B cell (primary cell): ENCODE results near the gene VWA8. TPM values are rescaled to one million over a fixed set of nuclear protein-coding genes. Genes with fewer than 3 reads are reported as not detected.

Source experiments
- ATAC-seq: fragments of 200-7000 bp; cut with Tn5 transposase; one replicate; pipeline ENCODE4 v1.10.0; 2021; ENCODE audit warnings: low read depth, mild to moderate bottlenecking, moderate number of reproducible peaks, moderate library complexity
- CTCF ChIA-PET: fragments of 350-600 bp; sonication (Branson Sonifier 250); formaldehyde crosslinking; loops from one replicate; lab custom pipeline; 2021; ENCODE audit warnings: antibody characterized with exemption, inconsistent platforms; lab: Charles Lee
- POLR2A ChIA-PET: fragments of 350-600 bp; sonication (Branson Sonifier 250); formaldehyde crosslinking; loops from one replicate; lab custom pipeline; 2021; ENCODE audit warnings: antibody characterized with exemption; lab: Charles Lee
- DNase-seq: peaks from one replicate; pipeline ENCODE4 v3.0.0; 2013
- H2AFZ ChIP-seq: 2 replicates; pipeline ENCODE4 v1.6.1; 2012; ENCODE audit warnings: mild to moderate bottlenecking, low read depth, low read length; ENCODE audit not compliant: insufficient read depth, poor library complexity, severe bottlenecking
- H3K27ac ChIP-seq, 2 donors: 1 replicate in 1 of 2; 2 replicates in 1 of 2; pipeline ENCODE4 v1.5.1; 2012 to 2013; ENCODE audit warnings: low read length in 2 of 2, mild to moderate bottlenecking in 2 of 2, moderate library complexity in 1 of 2
- H3K27me3 ChIP-seq, 4 experiments: fragments of 200-600 bp in 1 of 4; sonication (generic) in 1 of 4; replicated peaks in 1 of 4; 1 replicate in 2 of 4; 2 replicates in 2 of 4; pipeline versions ENCODE4 v1.6.1 to v1.7.0; 2013 to 2016; ENCODE audit warnings: low read length in 3 of 4, mild to moderate bottlenecking in 2 of 4, mixed read lengths in 1 of 4, moderate library complexity in 1 of 4; ENCODE audit not compliant: insufficient read depth in 4 of 4, control insufficient read depth in 3 of 4; ENCODE audit errors: control extremely low read depth in 1 of 4
- H3K36me3 ChIP-seq, 2 experiments: replicated peaks in 1 of 2; 1 replicate in 1 of 2; 2 replicates in 1 of 2; pipeline versions ENCODE4 v1.6.1 to v1.7.1; 2013; ENCODE audit warnings: low read length in 1 of 2; ENCODE audit not compliant: insufficient read depth in 2 of 2, control insufficient read depth in 1 of 2; ENCODE audit errors: control extremely low read depth in 1 of 2, extremely low read depth in 1 of 2
- H3K4me1 ChIP-seq, 2 donors: fragments of 200-600 bp in 1 of 2; sonication (generic) in 1 of 2; 1 replicate in 1 of 2; 2 replicates in 1 of 2; pipeline versions ENCODE4 v1.5.1 to v1.6.1; 2013 to 2017; ENCODE audit warnings: low read length in 2 of 2; ENCODE audit not compliant: control insufficient read depth in 2 of 2, insufficient read depth in 2 of 2
- H3K4me2 ChIP-seq: replicated peaks from 2 replicates; pipeline ENCODE3; 2012; ENCODE audit warnings: mild to moderate bottlenecking, low read depth, low read length; ENCODE audit not compliant: poor library complexity, severe bottlenecking
- H3K4me3 ChIP-seq, 5 experiments: fragments of 200-600 bp in 1 of 5; sonication (generic) in 1 of 5; 1 replicate in 3 of 5; 2 replicates in 2 of 5; pipeline versions ENCODE4 v1.5.1 to v1.7.0; 2011 to 2016; ENCODE audit warnings: low read length in 4 of 5, mild to moderate bottlenecking in 4 of 5, low read depth in 2 of 5, control low read depth in 1 of 5, moderate library complexity in 1 of 5; ENCODE audit not compliant: insufficient read depth in 1 of 5; ENCODE audit errors: control extremely low read depth in 1 of 5, extremely low read depth in 1 of 5
- H3K79me2 ChIP-seq: fragments of 200-600 bp; sonication (generic); one replicate; pipeline ENCODE4 v1.6.0; 2016; ENCODE audit warnings: low read length; ENCODE audit not compliant: control insufficient read depth, insufficient read depth
- H3K9ac ChIP-seq: fragments of 200-600 bp; sonication (generic); 2 replicates; pipeline ENCODE4 v1.6.1; 2017; ENCODE audit warnings: mild to moderate bottlenecking, low read length, moderate library complexity
- H3K9me3 ChIP-seq, 3 donors: one replicate each; pipeline versions ENCODE4 v1.6.1 to v1.7.1; 2013; ENCODE audit warnings: low read length in 2 of 3; ENCODE audit not compliant: control insufficient read depth in 2 of 3, insufficient read depth in 1 of 3; ENCODE audit errors: control extremely low read depth in 1 of 3
- H4K20me1 ChIP-seq: 2 replicates; pipeline ENCODE4 v1.6.0; 2012; ENCODE audit warnings: mild to moderate bottlenecking, low read length; ENCODE audit not compliant: insufficient read depth, control insufficient read depth, poor library complexity, severe bottlenecking
- H3K27ac Mint-ChIP-seq: one replicate; pipeline ENCODE4 v1.8.0; 2021; ENCODE audit warnings: mixed read lengths
- H3K27me3 Mint-ChIP-seq: one replicate; pipeline ENCODE4 v1.8.0; 2021; ENCODE audit warnings: mixed read lengths
- H3K4me1 Mint-ChIP-seq: one replicate; pipeline ENCODE4 v1.8.0; 2021; ENCODE audit warnings: mixed read lengths
- H3K4me3 Mint-ChIP-seq: one replicate; pipeline ENCODE4 v1.8.0; 2021; ENCODE audit warnings: mixed read lengths
- H3K9me3 Mint-ChIP-seq: one replicate; pipeline ENCODE4 v1.8.0; 2022; ENCODE audit warnings: mixed read lengths; ENCODE audit not compliant: insufficient read depth
- EZH2 ChIP-seq: IDR thresholded peaks from 2 replicates; pipeline ENCODE4 v1.6.1; 2012; ENCODE audit warnings: borderline replicate concordance, low read depth, mild to moderate bottlenecking, moderate library complexity, low read length; ENCODE audit not compliant: insufficient read depth, poor library complexity, severe bottlenecking
- WGBS: methylation state at CpG from one replicate; pipeline ENCODE4 v1.1.5; 2013; ENCODE audit warnings: missing lambda C conversion rate; ENCODE audit not compliant: insufficient coverage; 5-methylcytosine and 5-hydroxymethylcytosine counted together
- intact Hi-C: fragments of 100-400 bp; cut with micrococcal nuclease; formaldehyde crosslinking; loops from one replicate; pipeline ENCODE4 v1.10.0; 2022
- polyA plus RNA-seq: library from polyadenylated mRNA; depleted of rRNA; stranded (reverse); fragments of >200 nt; gene quantifications from 2 replicates; pipeline ENCODE4 v1.2.3, GENCODE V29; 2012
- total RNA-seq, 2 donors: library from RNA; stranded (reverse); fragments of 120-200 nt in 1 of 2; gene quantifications; 1 replicate in 1 of 2; 2 replicates in 1 of 2; pipeline versions ENCODE4 v1.2.3 to v1.2.4, GENCODE V29; 2013 to 2022
- TF ChIP-seq, protein P1 (sequence below): fragments of 200-600 bp; IDR thresholded peaks from one replicate; pipeline ENCODE4 v1.8.0; 2022; ENCODE audit warnings: antibody characterized with exemption, mild to moderate bottlenecking

VWA8 gene
- total and polyA plus RNA-seq, 2 donors (not counting 1 experiment from before 2014, with no cell fraction given), result 6.0 to 19.7 TPM

- ATAC-seq, result no peak
- Histone ChIP-seq H3K36me3 (no peaks in the 10 kb centered on the region), H3K9me3 (no peaks in the 10 kb centered on the region), H3K27me3 (no peaks in the 10 kb centered on the region), H3K9ac (no peak overlapping the region), H3K27ac (no peak overlapping the region), H3K4me1 (no peaks in the 10 kb centered on the region), H4K20me1 (no peaks in the 10 kb centered on the region), H3K4me3 (no peak overlapping the region), H2AFZ (no peak overlapping the region), H3K79me2 (no peaks in the 10 kb centered on the region), H3K4me2 (no peak overlapping the region)
- POLR2A ChIA-PET, result no interaction called here
- H3K4me1 Mint-ChIP-seq, result peaks cover 2% of the 10 kb centered on the region
- no peak for DNase-seq
- 91% methylated on average over 4 of the region's 5 CpGs for WGBS
- CTCF ChIA-PET, result no interaction called here
- intact Hi-C loops, result no loop called here
- TF ChIP-seq, protein P1, sequence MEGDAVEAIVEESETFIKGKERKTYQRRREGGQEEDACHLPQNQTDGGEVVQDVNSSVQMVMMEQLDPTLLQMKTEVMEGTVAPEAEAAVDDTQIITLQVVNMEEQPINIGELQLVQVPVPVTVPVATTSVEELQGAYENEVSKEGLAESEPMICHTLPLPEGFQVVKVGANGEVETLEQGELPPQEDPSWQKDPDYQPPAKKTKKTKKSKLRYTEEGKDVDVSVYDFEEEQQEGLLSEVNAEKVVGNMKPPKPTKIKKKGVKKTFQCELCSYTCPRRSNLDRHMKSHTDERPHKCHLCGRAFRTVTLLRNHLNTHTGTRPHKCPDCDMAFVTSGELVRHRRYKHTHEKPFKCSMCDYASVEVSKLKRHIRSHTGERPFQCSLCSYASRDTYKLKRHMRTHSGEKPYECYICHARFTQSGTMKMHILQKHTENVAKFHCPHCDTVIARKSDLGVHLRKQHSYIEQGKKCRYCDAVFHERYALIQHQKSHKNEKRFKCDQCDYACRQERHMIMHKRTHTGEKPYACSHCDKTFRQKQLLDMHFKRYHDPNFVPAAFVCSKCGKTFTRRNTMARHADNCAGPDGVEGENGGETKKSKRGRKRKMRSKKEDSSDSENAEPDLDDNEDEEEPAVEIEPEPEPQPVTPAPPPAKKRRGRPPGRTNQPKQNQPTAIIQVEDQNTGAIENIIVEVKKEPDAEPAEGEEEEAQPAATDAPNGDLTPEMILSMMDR, result no peak
- no peak for TF ChIP-seq EZH2
- H3K27ac Mint-ChIP-seq, result no peak overlapping the region
- no peak overlapping the region for H3K4me3 Mint-ChIP-seq
- peaks cover 5% of the 10 kb centered on the region for H3K27me3 Mint-ChIP-seq
- H3K9me3 Mint-ChIP-seq, result no peaks in the 10 kb centered on the region
These were observed 10.9 kb upstream of the VWA8 start for GRCh38 chr13:41971848-41972247.

DNA sequence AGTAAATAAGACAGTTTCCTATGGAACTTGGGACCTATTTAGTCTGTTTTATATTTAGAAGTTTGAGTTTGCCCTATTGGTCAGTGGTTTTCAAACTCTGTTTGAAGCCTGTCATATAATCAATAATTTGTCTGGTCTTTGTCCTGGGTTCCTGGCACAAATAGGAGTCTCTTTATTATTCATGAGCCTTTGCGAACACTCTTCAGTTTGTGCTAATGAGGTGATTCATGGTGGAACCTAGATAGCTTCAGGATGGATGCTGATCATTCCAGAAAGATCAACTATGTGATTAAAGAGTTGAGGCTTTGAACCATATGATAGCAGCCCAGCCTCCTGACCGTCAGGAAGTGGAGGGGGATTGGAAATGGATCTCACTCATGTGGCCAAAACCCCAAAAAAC lies 10.0 kb upstream of the VWA8 start:
- no peaks in the 10 kb centered on the region for H3K36me3 ChIP-seq
- H2AFZ ChIP-seq, result no peak overlapping the region
- H3K27ac ChIP-seq, result no peak overlapping the region
- no peaks in the 10 kb centered on the region for H3K79me2 ChIP-seq
- no peak overlapping the region for H3K4me3 ChIP-seq
- no peak overlapping the region for H3K4me3 Mint-ChIP-seq
- H3K27ac Mint-ChIP-seq, result no peak overlapping the region
- peaks cover 5% of the 10 kb centered on the region for H3K27me3 Mint-ChIP-seq
- intact Hi-C loops, result no loop called here
- ChIA-PET POLR2A (no interaction called here), CTCF (no interaction called here)
- H3K4me1 ChIP-seq, result no peaks in the 10 kb centered on the region
- H3K4me1 Mint-ChIP-seq, result peaks cover 2% of the 10 kb centered on the region
- no peaks in the 10 kb centered on the region for H3K9me3 ChIP-seq
- TF ChIP-seq EZH2, result no peak
- TF ChIP-seq, protein P1, result no peak
- 100% methylated on average over 2 of the region's 2 CpGs for WGBS
- H3K4me2 ChIP-seq, result no peak overlapping the region
- no peaks in the 10 kb centered on the region for H3K9me3 Mint-ChIP-seq
- DNase-seq (no peak), ATAC-seq (no peak)
- no peaks in the 10 kb centered on the region for H4K20me1 ChIP-seq
- no peak overlapping the region for H3K9ac ChIP-seq
- no peaks in the 10 kb centered on the region for H3K27me3 ChIP-seq
